Fibroblast of lung (primary cell): Measurements from ENCODE around the gene IL32.

ENCODE experiments used
- EZH2 ChIP-seq: IDR thresholded peaks from 2 replicates; pipeline ENCODE4 v1.5.1; 2012; ENCODE audit warnings: low read length, control low read depth, mild to moderate bottlenecking; ENCODE audit errors: missing control alignments
- TF ChIP-seq, protein P1 (sequence below), 2 donors: IDR thresholded peaks in 1 of 2; conservative IDR thresholded peaks in 1 of 2; 1 replicate in 1 of 2; 2 replicates in 1 of 2; pipeline ENCODE4 v1.5.1; 2011 to 2012; ENCODE audit warnings: low read length in 2 of 2, control low read depth in 1 of 2, inconsistent platforms in 1 of 2, low read depth in 1 of 2, mild to moderate bottlenecking in 1 of 2

- TF ChIP-seq, protein P1, sequence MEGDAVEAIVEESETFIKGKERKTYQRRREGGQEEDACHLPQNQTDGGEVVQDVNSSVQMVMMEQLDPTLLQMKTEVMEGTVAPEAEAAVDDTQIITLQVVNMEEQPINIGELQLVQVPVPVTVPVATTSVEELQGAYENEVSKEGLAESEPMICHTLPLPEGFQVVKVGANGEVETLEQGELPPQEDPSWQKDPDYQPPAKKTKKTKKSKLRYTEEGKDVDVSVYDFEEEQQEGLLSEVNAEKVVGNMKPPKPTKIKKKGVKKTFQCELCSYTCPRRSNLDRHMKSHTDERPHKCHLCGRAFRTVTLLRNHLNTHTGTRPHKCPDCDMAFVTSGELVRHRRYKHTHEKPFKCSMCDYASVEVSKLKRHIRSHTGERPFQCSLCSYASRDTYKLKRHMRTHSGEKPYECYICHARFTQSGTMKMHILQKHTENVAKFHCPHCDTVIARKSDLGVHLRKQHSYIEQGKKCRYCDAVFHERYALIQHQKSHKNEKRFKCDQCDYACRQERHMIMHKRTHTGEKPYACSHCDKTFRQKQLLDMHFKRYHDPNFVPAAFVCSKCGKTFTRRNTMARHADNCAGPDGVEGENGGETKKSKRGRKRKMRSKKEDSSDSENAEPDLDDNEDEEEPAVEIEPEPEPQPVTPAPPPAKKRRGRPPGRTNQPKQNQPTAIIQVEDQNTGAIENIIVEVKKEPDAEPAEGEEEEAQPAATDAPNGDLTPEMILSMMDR (conservative IDR thresholded peaks at IDR 0.05 in 1 of 2, IDR thresholded peaks at IDR 0.05 in 1 of 2; ENCODE audit: low read depth in 1 of 2, low read length in 2 of 2) = no peak
- TF ChIP-seq EZH2 = no peak
These were observed 954 bp downstream of the IL32 start for GRCh38 chr16:3066440-3066748.
